Testis (tissue), 2 donors: ENCODE results near the gene PPP2R5B.

ENCODE experiments used
- POLR2A ChIP-seq: fragments of 450-650 bp; IDR thresholded peaks from one replicate; pipeline ENCODE4 v1.6.1; 2017; ENCODE audit warnings: antibody characterized with exemption, mild to moderate bottlenecking, moderate library complexity
- TF ChIP-seq, protein P1 (sequence below), 3 experiments: fragments of 450-650 bp in 2 of 3; fragments of 200-600 bp in 1 of 3; sonication (generic) in 1 of 3; IDR thresholded peaks; one replicate each; pipeline ENCODE4 v1.5.1; 2016 to 2019; ENCODE audit warnings: antibody characterized with exemption in 3 of 3, mild to moderate bottlenecking in 2 of 3, moderate library complexity in 1 of 3

- TF ChIP-seq, protein P1, sequence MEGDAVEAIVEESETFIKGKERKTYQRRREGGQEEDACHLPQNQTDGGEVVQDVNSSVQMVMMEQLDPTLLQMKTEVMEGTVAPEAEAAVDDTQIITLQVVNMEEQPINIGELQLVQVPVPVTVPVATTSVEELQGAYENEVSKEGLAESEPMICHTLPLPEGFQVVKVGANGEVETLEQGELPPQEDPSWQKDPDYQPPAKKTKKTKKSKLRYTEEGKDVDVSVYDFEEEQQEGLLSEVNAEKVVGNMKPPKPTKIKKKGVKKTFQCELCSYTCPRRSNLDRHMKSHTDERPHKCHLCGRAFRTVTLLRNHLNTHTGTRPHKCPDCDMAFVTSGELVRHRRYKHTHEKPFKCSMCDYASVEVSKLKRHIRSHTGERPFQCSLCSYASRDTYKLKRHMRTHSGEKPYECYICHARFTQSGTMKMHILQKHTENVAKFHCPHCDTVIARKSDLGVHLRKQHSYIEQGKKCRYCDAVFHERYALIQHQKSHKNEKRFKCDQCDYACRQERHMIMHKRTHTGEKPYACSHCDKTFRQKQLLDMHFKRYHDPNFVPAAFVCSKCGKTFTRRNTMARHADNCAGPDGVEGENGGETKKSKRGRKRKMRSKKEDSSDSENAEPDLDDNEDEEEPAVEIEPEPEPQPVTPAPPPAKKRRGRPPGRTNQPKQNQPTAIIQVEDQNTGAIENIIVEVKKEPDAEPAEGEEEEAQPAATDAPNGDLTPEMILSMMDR (IDR thresholded peaks at IDR 0.05): no peak
- no peak for TF ChIP-seq POLR2A
Observed at GRCh38 chr11:64923151-64923661, 1.3 kb upstream of the PPP2R5B start.
